ENCODE data around the gene TSHZ2.

GRCh38 chr20:53512076-53512475 is 539.9 kb downstream of the TSHZ2 start:
- TF ChIP-seq EZH2phosphoT487 (IDR thresholded peaks at IDR 0.05; ENCODE audit: low read depth): no peak
- TF ChIP-seq CTCF (IDR thresholded peaks at IDR 0.05; ENCODE audit: low read depth, low read length): no peak
